Lung microvascular endothelial cell (primary cell): Measurements from ENCODE around the gene PPP6R2. TPM values are rescaled to one million over a fixed set of nuclear protein-coding genes. Genes with fewer than 3 reads are reported as not detected.
A peak's percentile ranks its signal among the peaks of the same experiment; 100 is the strongest.

Experiments used
- DNase-seq, 2 donors: peaks; one replicate each; pipeline versions ENCODE4 v3.0.0 to v3.0.0-alpha.2; 2010; ENCODE audit warnings: low read depth in 2 of 2
- total RNA-seq: library from RNA; depleted of rRNA; stranded (reverse); fragments of >200 nt; gene quantifications from 2 replicates; pipeline ENCODE4 v1.2.1, GENCODE V29; 2014

Gene PPP6R2
- total RNA-seq, 1 donor from 2014 or later: 37.7 TPM

- no peak for DNase-seq
These were observed 100.9 kb downstream of the PPP6R2 start for GRCh38 chr22:50443801-50444625.

- DNase-seq: peak; percentile 47 to 65
These were observed 101.5 kb downstream of the PPP6R2 start for GRCh38 chr22:50444663-50445062.

GRCh38 chr22:50445071-50445879 is 102.1 kb downstream of the PPP6R2 start:
- no peak for DNase-seq

- DNase-seq: no peak
These were observed 103.0 kb downstream of the PPP6R2 start for GRCh38 chr22:50445880-50446707.

- DNase-seq: no peak
These were observed 103.8 kb downstream of the PPP6R2 start for GRCh38 chr22:50446708-50447575.

- no peak for DNase-seq
These were observed 104.7 kb downstream of the PPP6R2 start for GRCh38 chr22:50447576-50448551.

GRCh38 chr22:50452649-50453048 is 109.5 kb downstream of the PPP6R2 start:
- peak in 1 of 2 donors; percentile 62 for DNase-seq

GRCh38 chr22:50454556-50455075 is 111.5 kb downstream of the PPP6R2 start:
- no peak for DNase-seq

GRCh38 chr22:50455201-50455600 is 112.1 kb downstream of the PPP6R2 start:
- no peak for DNase-seq

- DNase-seq: no peak
These were observed 112.9 kb downstream of the PPP6R2 start for GRCh38 chr22:50456026-50456425.

- DNase-seq: no peak
These were observed 113.5 kb downstream of the PPP6R2 start for GRCh38 chr22:50456466-50457234.

- no peak for DNase-seq
These were observed 115.9 kb downstream of the PPP6R2 start for GRCh38 chr22:50459016-50459415.

- DNase-seq: no peak
These were observed 116.5 kb downstream of the PPP6R2 start for GRCh38 chr22:50459496-50460140.

GRCh38 chr22:50460938-50461337 is 117.8 kb downstream of the PPP6R2 start:
- no peak for DNase-seq

- no peak for DNase-seq
These were observed 118.4 kb downstream of the PPP6R2 start for GRCh38 chr22:50461536-50461935.

GRCh38 chr22:50461979-50462540 is 118.9 kb downstream of the PPP6R2 start:
- no peak for DNase-seq

- DNase-seq: no peak
These were observed 120.2 kb downstream of the PPP6R2 start for GRCh38 chr22:50463188-50463900.
